Thyroid gland (tissue), 4 donors: ENCODE data around the gene CR1. TPM values are rescaled to one million over a fixed set of nuclear protein-coding genes. Genes with fewer than 3 reads are reported as not detected.
"Not testable (repeated sequence)": the region's sequence is repeated elsewhere in the genome, so short reads cannot be mapped to it uniquely, and the experiment has no call there.

Experiments
- DNase-seq, 2 donors: peaks; one replicate each; pipeline ENCODE4 v3.0.0-alpha.2; 2019
- H3K27ac ChIP-seq, 3 donors: fragments of 200-600 bp; sonication (generic); 1 replicate in 2 of 3; 2 replicates in 1 of 3; pipeline ENCODE4 v1.5.1; 2016 to 2019; ENCODE audit warnings: mild to moderate bottlenecking in 1 of 3, moderate library complexity in 1 of 3
- H3K27me3 ChIP-seq: fragments of 200-600 bp; sonication (generic); one replicate; pipeline ENCODE4 v1.5.1; 2019
- H3K36me3 ChIP-seq, 2 donors: fragments of 200-600 bp; sonication (generic); one replicate each; pipeline ENCODE4 v1.5.1; 2016 to 2019
- H3K4me1 ChIP-seq, 2 donors: fragments of 200-600 bp; sonication (generic); one replicate each; pipeline ENCODE4 v1.5.1; 2017 to 2019
- H3K4me3 ChIP-seq, 3 donors: fragments of 200-600 bp; sonication (generic); replicated peaks in 1 of 3; 1 replicate in 2 of 3; 2 replicates in 1 of 3; pipeline ENCODE4 v1.5.1; 2016; ENCODE audit warnings: mild to moderate bottlenecking in 1 of 3
- H3K9me3 ChIP-seq: fragments of 200-600 bp; sonication (generic); one replicate; pipeline ENCODE4 v1.5.1; 2017
- CTCF ChIP-seq, 6 experiments: fragments of 200-600 bp in 3 of 6; fragments of 450-650 bp in 3 of 6; sonication (generic) in 3 of 6; IDR thresholded peaks; one replicate each; pipeline ENCODE4 v1.5.1; 2016 to 2019; ENCODE audit warnings: antibody characterized with exemption in 6 of 6, mild to moderate bottlenecking in 2 of 6, inconsistent platforms in 1 of 6, moderate library complexity in 1 of 6
- POLR2A ChIP-seq, 2 donors: fragments of 450-650 bp; IDR thresholded peaks; one replicate each; pipeline ENCODE4 v1.6.1; 2017; ENCODE audit warnings: antibody characterized with exemption in 2 of 2, mild to moderate bottlenecking in 2 of 2, moderate library complexity in 1 of 2
- WGBS, 2 donors: methylation state at CpG; one replicate each; pipeline ENCODE4 v1.1.5; 2017; 5-methylcytosine and 5-hydroxymethylcytosine counted together
- intact Hi-C: fragments of 100-400 bp; cut with DNase I; formaldehyde crosslinking; loops from one replicate; pipeline ENCODE4 v1.15.1; 2023
- total RNA-seq, 4 donors: library from RNA; depleted of rRNA; stranded (reverse); fragments of >200 nt; gene quantifications; one replicate each; pipeline ENCODE4 v1.2.3, GENCODE V29; 2016

Gene CR1
- total RNA-seq, 4 donors from 2014 or later = 0.49 to 5.8 (median 1.2) TPM

DNA sequence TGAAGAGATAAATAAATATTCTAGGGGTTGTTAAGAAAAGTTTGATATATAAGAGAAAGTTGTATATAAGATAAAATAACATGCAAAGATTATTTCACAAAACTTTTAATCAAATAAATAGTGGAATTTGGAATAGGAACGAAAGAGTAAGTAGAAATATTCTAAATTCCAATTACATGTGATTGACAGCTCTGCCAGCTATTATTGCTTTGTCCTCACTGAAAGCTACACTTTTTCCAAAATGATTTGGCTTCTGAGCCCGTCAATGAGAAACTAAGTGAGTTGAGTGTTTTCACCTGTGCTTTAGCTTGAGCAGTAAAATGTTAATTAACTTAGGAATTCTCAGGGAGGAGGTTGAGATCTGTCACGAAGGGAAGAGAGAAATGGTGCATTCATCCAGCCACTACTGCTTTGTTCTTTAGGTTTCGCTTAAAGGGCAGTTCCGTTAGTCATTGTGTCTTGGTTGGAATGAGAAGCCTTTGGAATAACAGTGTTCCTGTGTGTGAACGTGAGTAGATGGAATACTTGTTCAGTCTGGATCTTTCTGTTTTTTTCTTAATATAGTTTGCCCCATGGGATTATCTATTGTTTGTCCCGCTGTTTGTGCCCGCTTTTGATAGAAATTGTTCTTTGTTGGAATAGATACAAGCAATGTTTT, 85.7 kb downstream of the CR1 start:
- Histone ChIP-seq H3K36me3 (no peaks in the 10 kb centered on the region), H3K9me3 (no peaks in the 10 kb centered on the region), H3K27me3 (no peaks in the 10 kb centered on the region), H3K27ac (no peak overlapping the region), H3K4me3 (no peak overlapping the region), H3K4me1 (no peaks in the 10 kb centered on the region)
- 68 to 78% methylated on average over 8 of the region's 8 CpGs for whole genome bisulfite sequencing, 2 donors
- TF ChIP-seq POLR2A (IDR thresholded peaks at IDR 0.05) = no peak
- TF ChIP-seq CTCF (IDR thresholded peaks at IDR 0.05) = no peak
- DNase-seq = no peak
- intact Hi-C loops = no loop called here

- DNase-seq, H3K9me3 ChIP-seq, H3K27me3 ChIP-seq, H3K27ac ChIP-seq, intact Hi-C loops, H3K36me3 ChIP-seq, H3K4me3 ChIP-seq, H3K4me1 ChIP-seq: not testable (repeated sequence)
- WGBS, 2 donors = 60 to 68% methylated on average over 4 of the region's 4 CpGs
These were observed 93.5 kb downstream of the CR1 start for GRCh38 chr1:207589506-207589905.

DNA sequence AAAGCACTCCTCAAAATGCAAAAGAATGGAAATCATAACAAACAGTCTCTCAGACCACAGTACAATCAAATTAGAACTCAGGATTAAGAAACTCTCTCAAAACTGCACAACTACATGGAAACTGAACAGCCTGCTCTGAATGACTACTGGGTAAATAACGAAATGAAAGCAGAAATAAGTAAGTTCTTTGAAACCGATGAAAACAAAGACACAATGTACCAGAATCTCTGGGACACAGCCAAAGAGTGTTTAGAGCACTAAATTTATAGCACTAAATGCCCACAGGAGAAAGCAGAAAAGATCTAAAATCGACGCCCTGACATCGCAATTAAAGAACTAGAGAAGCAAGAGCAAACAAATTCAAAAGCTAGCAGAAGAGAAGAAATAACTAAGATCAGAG, 95.2 kb downstream of the CR1 start:
- H3K9me3 ChIP-seq, DNase-seq, H3K4me1 ChIP-seq, H3K4me3 ChIP-seq, H3K36me3 ChIP-seq, H3K27me3 ChIP-seq, H3K27ac ChIP-seq, intact Hi-C loops: not testable (repeated sequence)
- WGBS, 2 donors = 83 to 92% methylated on average over 5 of the region's 5 CpGs

DNA sequence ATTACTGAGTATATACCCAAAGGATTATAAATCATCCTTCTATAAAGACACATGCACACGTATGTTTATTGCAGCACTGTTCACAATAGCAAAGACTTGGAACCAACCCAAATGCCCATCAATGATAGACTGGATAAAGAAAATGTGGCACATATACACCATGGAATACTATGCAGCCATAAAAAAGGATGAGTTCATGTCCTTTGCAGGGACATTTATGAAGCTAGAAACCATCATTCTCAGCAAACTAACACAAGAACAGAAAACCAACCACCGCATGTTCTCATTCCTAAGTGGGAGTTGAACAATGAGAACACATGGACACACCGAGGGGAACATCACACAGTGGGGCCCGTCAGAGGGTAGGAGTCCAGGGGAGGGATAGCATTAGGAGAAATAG, 98.1 kb downstream of the CR1 start:
- DNase-seq, H3K27ac ChIP-seq, intact Hi-C loops, H3K4me3 ChIP-seq, H3K36me3 ChIP-seq, H3K27me3 ChIP-seq, H3K4me1 ChIP-seq, H3K9me3 ChIP-seq: not testable (repeated sequence)
- WGBS, 2 donors = 88 to 98% methylated on average over 4 of the region's 4 CpGs

- Histone ChIP-seq H3K36me3 (no peaks in the 10 kb centered on the region), H3K9me3 (no peaks in the 10 kb centered on the region), H3K27me3 (no peaks in the 10 kb centered on the region), H3K27ac (no peak overlapping the region), H3K4me3 (no peak overlapping the region), H3K4me1 (no peaks in the 10 kb centered on the region)
- no peak for TF ChIP-seq CTCF (IDR thresholded peaks at IDR 0.05)
- TF ChIP-seq POLR2A (IDR thresholded peaks at IDR 0.05) = no peak
- WGBS, 2 donors = 59 to 61% methylated on average over 6 of the region's 6 CpGs
- no peak for DNase-seq
- intact Hi-C loops = no loop called here
These were observed 107.8 kb downstream of the CR1 start for GRCh38 chr1:207603777-207604176.

GRCh38 chr1:207605444-207606361, 109.7 kb downstream of the CR1 start:
- H3K27me3 ChIP-seq = no peaks in the 10 kb centered on the region
- WGBS, 2 donors = 92 to 95% methylated on average over 7 of the region's 7 CpGs
- no peak for DNase-seq

More at GRCh38 chr1:207605444-207606361, 109.7 kb downstream of the CR1 start:
- Histone ChIP-seq H3K27ac (no peak overlapping the region), H3K4me3 (no peak overlapping the region), H3K4me1 (no peaks in the 10 kb centered on the region), H3K9me3 (no peaks in the 10 kb centered on the region), H3K36me3 (no peaks in the 10 kb centered on the region)
- no peak for TF ChIP-seq CTCF (IDR thresholded peaks at IDR 0.05)
- no peak for TF ChIP-seq POLR2A (IDR thresholded peaks at IDR 0.05)
- intact Hi-C loops = no loop called here
